Measurements from ENCODE around the gene LHX3.

The LHX3 gene

GRCh38 chr9:136225748-136226679 lies 21.1 kb upstream of the LHX3 start:
- DNase-seq = peak; percentile 67

GRCh38 chr9:136225366-136225747 lies 20.4 kb upstream of the LHX3 start:
- DNase-seq = no peak

- no peak for DNase-seq
Observed at GRCh38 chr9:136223871-136224640, 19.1 kb upstream of the LHX3 start.

GRCh38 chr9:136222906-136223285 lies 18.0 kb upstream of the LHX3 start:
- no peak for DNase-seq

- DNase-seq = no peak
Observed at GRCh38 chr9:136222166-136222905, 17.4 kb upstream of the LHX3 start.

- DNase-seq = no peak
Observed at GRCh38 chr9:136220017-136220729, 15.2 kb upstream of the LHX3 start.

- no peak for DNase-seq
Observed at GRCh38 chr9:136219276-136219675, 14.3 kb upstream of the LHX3 start.

GRCh38 chr9:136218673-136219072 lies 13.7 kb upstream of the LHX3 start:
- no peak for DNase-seq

GRCh38 chr9:136218271-136218670 lies 13.3 kb upstream of the LHX3 start:
- DNase-seq = no peak

GRCh38 chr9:136216541-136217244 lies 11.8 kb upstream of the LHX3 start:
- no peak for DNase-seq

GRCh38 chr9:136213733-136214132 lies 8.8 kb upstream of the LHX3 start:
- no peak for DNase-seq

GRCh38 chr9:136212345-136212950 lies 7.5 kb upstream of the LHX3 start:
- DNase-seq = no peak

- no peak for DNase-seq
Observed at GRCh38 chr9:136211441-136212344, 6.8 kb upstream of the LHX3 start.

GRCh38 chr9:136211006-136211405 lies 6.1 kb upstream of the LHX3 start:
- DNase-seq = no peak

GRCh38 chr9:136210276-136210675 lies 5.3 kb upstream of the LHX3 start:
- DNase-seq = no peak

GRCh38 chr9:136209786-136210185 lies 4.9 kb upstream of the LHX3 start:
- no peak for DNase-seq

- DNase-seq = no peak
Observed at GRCh38 chr9:136209232-136209631, 4.3 kb upstream of the LHX3 start.

- no peak for DNase-seq
Observed at GRCh38 chr9:136208675-136209074, 3.7 kb upstream of the LHX3 start.

GRCh38 chr9:136207616-136208015 lies 2.7 kb upstream of the LHX3 start:
- DNase-seq = no peak

- no peak for DNase-seq
Observed at GRCh38 chr9:136206602-136207275, 1.8 kb upstream of the LHX3 start.

All from activated CD8-positive, alpha-beta memory T cell treated with anti-CD3 and anti-CD28 coated beads, Interleukin-2, amount 50 U/mL, for 4 hours (primary cell).